Measurements from ENCODE around the gene TRPM5.
"Not testable (repeated sequence)": the region's sequence is repeated elsewhere in the genome, so short reads cannot be mapped to it uniquely, and the experiment has no call there.

DNA sequence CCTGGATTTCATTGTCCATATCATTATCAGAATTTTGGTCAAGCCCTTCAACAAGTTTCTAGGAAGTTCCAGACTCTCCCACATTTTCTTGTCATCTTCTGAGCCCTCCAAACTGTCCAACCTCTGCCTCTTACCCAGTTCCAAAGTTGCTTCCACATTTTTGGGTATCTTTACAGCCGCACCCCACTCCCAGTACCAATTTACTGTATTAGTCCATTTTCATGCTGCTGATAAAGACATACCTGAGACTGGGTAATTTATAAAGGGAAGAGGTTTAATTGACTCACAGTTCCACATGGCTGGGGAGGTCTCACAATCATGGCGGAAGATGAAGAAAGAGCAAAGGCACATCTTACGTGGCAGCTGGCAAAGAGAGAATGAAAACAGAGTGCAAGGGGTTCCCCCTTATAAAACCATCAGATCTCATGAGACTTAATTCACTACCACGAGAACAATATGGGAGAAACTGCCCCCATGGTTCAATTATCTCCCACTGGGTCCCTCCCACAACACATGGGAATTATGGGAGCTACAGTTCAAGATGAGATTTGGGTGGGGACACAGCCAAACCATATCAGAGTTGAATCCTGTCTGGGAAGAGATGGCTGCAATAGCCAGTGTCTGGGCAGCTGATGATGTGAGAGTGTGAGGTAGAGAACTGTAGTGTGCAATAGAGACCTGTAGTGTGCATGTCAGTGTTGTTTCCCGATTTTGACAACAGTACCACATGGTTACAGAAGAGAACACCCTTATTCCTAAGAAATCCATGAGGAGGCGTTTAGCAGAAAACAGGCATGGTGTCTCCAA, 36.0 kb upstream of the TRPM5 start:
- TF ChIP-seq, protein P1, sequence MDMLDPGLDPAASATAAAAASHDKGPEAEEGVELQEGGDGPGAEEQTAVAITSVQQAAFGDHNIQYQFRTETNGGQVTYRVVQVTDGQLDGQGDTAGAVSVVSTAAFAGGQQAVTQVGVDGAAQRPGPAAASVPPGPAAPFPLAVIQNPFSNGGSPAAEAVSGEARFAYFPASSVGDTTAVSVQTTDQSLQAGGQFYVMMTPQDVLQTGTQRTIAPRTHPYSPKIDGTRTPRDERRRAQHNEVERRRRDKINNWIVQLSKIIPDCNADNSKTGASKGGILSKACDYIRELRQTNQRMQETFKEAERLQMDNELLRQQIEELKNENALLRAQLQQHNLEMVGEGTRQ (IDR thresholded peaks at IDR 0.05; ENCODE audit: borderline replicate concordance, low read depth, low read length) = not testable (repeated sequence)
- TF ChIP-seq REST (IDR thresholded peaks at IDR 0.05; ENCODE audit: low read depth, low read length); EP300 (IDR thresholded peaks at IDR 0.05; ENCODE audit: borderline replicate concordance in 1 of 2, low read depth in 1 of 2, low read length in 1 of 2); POLR2AphosphoS5 (IDR thresholded peaks at IDR 0.05; ENCODE audit: low read depth, low read length); EZH2phosphoT487 (IDR thresholded peaks at IDR 0.05; ENCODE audit: borderline replicate concordance, low read depth); TAF1 (IDR thresholded peaks at IDR 0.05; ENCODE audit: borderline replicate concordance, low read depth, low read length); RAD21 (IDR thresholded peaks at IDR 0.05; ENCODE audit: low read length); USF1 (IDR thresholded peaks at IDR 0.05; ENCODE audit: borderline replicate concordance, low read depth); RXRA (IDR thresholded peaks at IDR 0.05; ENCODE audit: borderline replicate concordance, low read depth): not testable (repeated sequence)
- TF ChIP-seq, protein P2, sequence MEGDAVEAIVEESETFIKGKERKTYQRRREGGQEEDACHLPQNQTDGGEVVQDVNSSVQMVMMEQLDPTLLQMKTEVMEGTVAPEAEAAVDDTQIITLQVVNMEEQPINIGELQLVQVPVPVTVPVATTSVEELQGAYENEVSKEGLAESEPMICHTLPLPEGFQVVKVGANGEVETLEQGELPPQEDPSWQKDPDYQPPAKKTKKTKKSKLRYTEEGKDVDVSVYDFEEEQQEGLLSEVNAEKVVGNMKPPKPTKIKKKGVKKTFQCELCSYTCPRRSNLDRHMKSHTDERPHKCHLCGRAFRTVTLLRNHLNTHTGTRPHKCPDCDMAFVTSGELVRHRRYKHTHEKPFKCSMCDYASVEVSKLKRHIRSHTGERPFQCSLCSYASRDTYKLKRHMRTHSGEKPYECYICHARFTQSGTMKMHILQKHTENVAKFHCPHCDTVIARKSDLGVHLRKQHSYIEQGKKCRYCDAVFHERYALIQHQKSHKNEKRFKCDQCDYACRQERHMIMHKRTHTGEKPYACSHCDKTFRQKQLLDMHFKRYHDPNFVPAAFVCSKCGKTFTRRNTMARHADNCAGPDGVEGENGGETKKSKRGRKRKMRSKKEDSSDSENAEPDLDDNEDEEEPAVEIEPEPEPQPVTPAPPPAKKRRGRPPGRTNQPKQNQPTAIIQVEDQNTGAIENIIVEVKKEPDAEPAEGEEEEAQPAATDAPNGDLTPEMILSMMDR (IDR thresholded peaks at IDR 0.05) = not testable (repeated sequence)

All from SK-N-SH (cell line).